GM04503 (cell line): ENCODE data around the gene RNF5.

ENCODE experiments used
- DNase-seq: peaks from one replicate; pipeline ENCODE4 v3.0.0-alpha.2; 2012; ENCODE audit warnings: low read depth

The RNF5 gene

DNA sequence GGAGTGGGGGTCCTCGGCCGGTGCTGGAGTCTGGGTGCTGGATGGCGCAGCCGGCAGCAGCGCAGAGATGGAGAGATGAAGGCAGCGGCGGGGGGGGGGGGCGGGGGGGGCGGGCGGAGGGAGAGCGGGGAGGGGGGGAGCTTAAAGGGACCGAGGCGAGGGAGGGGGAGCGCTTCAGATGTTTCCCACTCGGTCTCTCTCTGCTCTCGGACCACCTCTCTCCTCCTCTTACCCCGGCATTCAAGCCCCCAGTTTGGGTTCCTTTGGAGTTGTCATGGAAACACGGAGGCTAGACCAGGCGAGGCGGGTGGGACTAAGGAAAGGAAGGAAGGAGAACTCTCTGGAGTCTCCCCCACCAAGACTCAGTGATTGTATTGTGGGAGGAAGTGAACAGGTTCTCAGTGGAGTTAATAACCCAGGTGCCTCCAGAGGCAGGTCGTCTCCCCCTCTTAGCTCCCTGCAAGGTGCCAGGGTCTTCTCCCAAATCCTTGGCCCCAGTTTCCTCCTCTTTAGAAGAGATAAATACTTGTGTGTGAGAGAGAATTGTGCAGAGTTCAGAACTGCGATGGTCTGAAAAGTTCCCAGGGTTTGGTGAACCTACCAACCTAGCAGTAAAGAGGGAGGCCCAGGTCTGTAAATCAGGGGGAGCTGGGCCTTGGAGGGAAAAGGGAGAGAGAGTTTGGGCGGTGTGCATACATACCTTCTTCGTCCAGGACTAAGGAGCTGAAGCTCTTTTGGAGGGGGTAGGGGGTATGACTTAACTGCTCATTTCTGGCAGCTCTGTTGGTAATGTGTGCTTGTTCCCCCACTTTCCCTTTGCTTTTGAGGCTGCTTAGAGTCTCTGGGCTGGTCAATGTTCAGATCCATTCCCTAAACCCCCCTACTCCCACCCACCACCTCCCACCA is 26.1 kb upstream of the RNF5 start, which contains the start of gene PRRT1:
TSS of gene PRRT1 (minus strand) at position 77 of the 906 bp plus-strand sequence. CDS start 112 bp downstream, outside the sequence.
- no peak for DNase-seq

DNA sequence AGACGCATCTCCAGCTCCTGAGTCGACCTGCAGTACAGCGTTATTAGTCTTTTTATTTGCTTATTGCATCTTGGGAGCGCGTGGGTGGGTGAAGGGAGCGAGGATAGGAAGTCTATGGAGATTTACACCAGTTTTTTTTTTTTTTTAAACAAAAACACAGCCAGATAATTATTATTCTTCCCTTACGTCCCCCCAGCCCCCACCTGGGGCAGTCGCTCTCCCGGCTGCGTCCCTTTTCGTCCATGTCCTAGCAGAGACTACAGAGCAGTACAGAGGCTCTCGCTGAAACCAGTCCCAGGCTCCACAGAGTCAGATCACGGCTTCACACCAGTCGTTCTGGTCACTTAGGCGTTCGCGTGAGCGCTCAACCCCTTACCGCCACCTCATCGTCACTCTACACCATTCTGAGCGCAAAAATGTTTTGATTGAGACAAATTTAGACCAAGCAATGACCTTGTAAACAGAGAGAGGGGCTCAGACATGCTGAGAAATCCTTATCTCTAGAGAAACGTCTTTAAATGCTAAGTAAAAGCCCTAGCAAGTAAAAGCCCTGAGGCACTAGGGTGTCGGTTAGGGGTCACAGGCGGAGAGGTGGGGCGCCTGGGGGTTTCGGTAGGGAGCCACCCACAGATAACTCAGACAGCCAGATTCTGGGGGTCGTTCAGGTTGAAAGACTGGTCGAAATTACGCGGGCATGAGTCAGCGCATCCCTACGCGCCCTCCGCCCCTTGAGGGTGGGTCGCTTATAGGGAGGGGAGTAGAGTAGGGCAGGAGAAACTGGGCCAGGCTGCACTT is 25.2 kb upstream of the RNF5 start:
- no peak for DNase-seq

DNA sequence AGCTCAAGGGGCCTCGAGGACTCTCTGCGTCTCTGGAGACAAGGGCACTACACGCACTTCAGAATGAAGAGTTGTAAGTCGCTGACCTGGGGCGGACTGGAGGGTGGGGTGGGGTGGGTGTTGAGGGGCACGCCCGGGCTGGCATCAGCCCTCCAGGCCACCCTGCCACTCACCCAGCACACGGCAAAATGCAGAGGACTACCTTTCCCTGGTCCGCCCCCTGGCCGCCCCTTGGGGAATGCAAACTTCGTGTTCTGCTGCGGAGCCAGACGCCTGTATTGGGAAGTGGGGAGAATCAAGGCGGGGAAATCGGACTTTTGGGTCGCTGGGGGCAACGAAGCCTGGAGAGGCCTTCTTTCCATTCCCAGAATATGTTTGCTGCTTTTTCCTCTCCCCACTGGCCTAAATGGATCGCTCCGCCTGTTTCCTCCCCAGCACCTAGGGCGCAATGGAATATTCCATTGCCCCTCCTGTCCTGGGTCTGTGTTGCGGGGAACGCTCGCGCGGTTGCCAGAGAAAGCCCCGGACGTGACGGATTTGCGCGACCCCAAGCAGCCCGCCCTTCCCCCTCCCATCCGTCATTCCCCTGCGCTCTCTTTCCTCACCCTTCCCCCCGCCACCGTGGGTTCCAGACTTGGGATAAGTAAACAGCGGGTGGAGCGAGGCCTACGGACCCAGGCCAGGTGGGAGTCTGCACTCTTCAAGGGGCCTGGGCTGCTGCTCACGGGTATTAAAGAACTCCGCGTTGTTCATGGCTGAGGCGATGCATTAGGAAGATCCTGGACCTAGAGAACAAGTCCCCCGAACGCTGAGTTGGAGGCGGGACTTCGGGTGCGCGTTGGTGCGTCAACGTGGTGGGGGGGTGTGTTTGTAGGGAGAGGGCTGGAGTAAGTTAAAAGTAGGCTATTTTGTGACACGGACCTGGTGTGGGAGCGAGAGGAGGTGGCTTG is 24.4 kb upstream of the RNF5 start, which contains the start of gene PPT2:
TSS of gene PPT2 (plus strand) at position 578 of the 950 bp plus-strand sequence. CDS start 454 bp downstream, outside the sequence.
- peak; percentile 41 for DNase-seq

DNA sequence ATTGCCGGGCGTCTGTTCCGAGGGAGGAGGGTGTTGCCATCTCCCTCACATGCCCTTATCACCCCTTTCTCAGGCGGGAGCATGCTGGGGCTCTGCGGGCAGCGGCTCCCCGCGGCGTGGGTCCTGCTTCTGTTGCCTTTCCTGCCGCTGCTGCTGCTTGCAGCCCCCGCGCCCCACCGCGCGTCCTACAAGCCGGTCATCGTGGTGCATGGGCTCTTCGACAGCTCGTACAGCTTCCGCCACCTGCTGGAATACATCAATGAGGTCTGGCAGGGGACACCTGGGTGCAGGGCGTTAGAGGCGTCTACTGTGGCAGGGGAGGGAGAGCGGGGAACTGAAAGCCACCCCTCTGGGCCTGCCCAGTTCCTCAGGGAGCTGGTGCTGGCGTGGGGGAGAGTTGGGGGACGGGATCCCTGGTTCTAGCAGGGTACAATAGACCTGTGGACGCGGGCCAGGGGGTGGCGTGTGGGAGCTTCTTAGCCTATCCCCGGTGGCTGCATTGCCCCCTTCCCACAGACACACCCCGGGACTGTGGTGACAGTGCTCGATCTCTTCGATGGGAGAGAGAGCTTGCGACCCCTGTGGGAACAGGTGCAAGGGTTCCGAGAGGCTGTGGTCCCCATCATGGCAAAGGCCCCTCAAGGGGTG is 23.6 kb upstream of the RNF5 start:
- DNase-seq = no peak

DNA sequence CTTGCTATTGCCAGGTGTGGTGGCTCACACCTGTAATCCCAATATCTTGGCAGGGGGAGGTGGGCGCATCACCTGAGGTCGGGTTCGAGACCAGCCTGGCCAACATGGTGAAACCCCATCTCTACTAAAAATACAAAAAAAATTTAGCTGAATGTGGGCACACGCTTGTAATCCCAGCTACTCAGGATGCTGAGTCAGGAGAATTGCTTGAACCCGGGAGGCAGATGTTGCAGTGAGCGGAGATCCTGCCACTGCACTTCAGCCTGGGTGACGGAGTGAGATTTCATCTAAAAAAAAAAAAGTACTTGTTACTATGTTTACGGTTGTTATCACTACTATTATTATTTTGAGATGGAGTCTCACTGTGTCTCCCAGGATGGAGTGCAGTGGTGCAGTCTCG is 21.3 kb upstream of the RNF5 start:
- no peak for DNase-seq

DNA sequence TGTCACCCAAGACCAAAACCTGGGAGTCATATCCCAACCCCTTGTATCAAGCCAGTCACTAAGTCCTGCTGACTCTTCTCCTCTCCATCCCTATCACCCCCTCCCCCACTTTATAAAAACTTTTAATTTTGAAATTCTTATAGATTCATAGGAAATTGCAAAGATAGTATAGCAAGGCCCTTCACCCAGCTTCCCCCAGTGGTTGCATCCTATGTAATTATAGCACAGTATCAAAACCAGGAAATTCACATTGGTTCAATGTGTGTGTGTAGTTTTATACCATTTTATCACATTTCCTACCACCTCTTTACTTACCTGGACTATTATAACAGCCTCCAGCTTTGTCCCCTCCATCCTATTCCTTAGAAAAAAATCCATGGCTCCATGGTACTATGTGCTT is 20.2 kb upstream of the RNF5 start:
- no peak for DNase-seq

DNA sequence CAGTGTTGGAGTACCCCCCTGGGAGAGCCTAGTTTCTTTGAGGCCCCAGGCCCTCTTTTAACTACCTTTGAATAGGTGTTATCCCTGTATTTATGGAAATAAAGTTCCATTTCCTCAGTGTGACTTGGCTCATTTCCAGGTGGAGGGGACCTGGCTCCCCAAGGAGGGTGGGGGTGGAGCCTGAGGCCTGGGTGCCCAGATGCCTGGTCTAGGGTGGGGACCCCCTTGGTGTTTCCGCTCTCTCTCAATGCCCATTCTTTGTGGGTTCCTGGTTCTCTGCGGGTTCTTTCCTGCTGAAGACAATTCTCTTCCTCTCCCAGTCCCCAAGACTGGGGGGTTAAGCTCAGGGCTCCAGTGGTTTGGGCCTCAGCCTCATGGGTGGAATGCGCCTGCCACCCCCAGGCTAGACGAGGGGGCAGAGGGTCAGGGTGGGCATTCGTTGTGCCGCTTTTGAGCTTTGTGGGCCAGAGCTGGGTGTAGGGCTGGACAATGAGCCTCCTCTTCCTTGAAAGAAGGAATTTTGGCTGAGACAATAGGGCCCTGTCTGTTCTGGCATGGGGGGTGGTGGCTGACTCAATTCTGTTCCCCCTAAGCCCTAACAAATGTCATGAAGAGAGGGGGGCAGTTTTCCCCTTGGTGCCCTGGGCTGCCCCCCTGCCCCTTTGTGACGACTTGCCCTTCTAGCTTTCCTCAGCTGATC is 14.5 kb upstream of the RNF5 start:
- DNase-seq = no peak

DNA sequence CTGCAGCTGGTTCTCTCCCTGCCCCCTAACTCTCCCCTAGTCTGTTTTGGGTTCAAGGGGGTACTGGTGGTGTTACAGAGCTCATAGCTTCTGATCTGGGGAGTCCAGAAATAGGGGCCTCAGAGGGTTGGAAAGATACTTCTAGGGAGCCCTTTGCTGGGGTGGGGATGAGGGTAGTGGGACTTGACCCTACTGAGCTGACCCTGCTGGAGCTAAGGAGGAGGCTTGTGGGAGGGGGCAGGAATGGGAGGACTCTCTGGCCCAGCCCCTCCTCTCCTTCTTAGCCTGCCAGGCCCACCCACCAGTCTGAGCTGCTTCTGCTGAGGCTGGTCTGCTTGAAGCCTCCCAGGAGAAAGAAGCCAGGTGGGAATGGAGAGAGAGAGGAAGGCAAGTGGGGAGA is 13.9 kb upstream of the RNF5 start, which contains the start of gene EGFL8:
TSS of gene EGFL8 (plus strand) at position 301 of the 400 bp plus-strand sequence. CDS start 1,571 bp downstream, outside the sequence.
- DNase-seq = no peak

DNA sequence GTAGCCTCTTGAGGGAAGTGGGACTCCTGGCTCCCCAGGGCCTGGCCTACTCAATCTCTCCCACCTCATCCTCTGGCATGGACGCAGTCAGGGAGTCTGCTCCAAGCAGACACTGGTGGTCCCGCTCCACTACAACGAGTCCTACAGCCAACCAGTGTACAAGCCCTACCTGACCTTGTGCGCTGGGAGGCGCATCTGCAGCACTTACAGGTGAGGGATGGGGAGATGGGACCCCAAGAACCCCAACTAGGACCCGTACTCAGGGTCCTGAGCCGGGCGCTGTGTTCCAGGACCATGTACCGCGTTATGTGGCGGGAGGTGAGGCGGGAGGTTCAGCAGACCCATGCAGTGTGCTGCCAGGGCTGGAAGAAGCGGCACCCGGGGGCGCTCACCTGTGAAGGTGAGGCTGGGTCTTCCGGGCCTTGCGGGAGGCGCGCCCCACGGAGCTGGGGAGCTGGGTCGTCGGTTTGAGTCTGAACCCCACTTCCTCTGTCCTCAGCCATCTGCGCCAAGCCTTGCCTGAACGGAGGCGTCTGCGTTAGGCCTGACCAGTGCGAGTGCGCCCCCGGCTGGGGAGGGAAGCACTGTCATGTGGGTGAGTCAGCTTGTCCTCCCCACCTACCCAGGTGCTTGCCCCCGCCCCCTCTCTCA is 11.7 kb upstream of the RNF5 start:
- DNase-seq = no peak

DNA sequence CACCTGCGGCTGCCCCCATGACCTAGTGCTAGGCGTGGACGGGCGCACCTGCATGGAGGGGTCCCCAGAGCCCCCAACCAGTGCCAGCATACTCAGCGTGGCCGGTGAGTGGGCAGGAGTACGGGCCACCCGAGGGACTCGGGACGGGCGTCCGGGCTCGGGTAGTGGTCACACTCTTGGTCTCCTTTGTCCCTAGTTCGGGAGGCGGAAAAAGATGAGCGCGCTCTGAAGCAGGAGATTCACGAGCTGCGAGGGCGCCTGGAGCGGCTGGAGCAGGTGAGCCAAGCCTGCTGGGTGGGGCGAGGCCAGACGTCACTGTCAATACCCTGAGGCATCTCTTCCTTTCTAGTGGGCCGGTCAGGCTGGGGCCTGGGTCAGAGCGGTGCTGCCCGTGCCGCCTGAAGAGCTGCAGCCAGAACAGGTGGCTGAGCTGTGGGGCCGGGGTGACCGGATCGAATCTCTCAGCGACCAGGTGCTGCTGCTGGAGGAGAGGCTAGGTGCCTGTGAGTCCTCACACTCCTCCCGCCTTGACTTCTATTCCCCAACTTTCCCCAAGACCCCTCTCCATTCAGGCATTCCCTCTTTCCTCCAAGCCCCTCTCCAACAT is 10.9 kb upstream of the RNF5 start:
- no peak for DNase-seq

DNA sequence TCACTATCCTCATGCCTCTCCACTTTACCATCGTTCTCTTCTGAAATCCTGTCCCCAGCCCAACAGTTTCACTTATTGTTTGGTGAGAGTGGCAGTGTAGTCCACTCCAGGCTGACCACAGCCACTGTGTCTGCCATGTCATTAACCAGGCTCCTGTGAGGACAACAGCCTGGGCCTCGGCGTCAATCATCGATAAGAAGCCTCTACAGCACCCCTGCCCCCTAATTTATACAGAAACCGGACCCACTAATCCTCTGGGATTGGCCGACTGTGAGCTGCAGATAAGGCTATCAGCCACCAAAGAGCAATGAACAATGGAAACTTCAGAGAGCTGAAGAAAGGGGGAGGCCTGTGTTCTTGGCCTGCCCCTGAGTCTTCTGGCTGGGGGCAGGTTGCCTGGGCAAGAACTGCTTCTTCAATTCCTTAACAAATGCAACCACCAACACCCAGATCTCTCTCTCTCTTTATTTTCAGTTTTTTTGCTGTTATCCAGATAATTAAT is 10.4 kb upstream of the RNF5 start:
- DNase-seq = no peak

DNA sequence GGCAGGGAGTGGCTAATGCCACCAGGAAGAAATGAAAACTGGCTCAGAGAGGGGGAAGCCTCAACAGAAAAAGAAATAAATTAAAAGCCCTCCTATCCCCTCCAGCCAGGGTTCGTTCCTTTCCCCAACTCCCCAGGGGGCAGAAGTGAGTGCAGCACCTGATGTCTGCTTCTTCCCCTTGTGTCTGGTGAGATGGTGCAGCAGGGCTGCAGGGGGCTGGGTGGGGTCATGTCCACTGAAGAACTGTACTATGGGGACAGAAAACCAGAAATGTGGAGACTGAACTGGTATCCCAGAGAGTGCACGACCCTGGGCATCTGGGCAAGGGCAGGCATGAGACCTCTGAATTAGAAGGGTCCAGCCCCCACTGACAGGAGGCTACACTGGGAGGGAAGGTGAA is 9.9 kb upstream of the RNF5 start:
- no peak for DNase-seq

DNA sequence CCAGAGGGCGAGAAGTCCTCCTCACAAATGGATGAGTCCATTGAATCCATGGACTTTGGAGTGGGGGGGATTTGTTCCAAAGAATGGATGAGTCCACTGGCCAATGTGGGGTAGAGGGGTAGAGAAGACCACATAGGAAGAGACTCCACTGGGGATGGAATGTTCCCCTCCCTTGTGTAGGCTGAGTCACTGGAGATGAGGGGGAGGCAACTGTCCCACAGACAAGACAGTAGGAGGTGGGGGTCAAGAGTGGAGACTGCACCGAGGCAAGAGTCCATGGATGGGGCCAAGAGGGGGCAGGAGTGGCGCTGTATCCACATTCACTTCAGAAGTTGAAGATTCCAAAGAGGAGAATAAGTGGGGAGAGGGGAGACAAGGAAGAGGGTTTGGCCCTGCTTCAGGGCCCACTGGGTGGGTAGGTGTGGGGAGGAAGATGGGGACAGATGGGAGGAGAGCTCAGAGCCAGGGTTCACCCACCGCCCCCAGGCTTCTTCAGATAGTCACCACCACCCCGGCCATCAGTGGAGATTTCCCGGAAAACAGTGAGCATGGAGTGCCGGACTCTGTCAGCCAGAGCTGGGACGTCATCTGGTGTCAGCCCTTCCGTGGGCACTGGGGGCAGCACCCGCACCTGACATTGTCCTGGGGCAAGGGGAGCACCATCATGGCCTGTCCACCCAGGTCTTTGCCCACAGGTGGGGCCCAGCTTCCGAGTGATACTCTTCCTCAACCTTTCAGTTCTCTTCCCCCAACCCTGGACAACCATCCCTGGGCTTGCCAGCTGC is 9.2 kb upstream of the RNF5 start:
- DNase-seq = no peak

DNA sequence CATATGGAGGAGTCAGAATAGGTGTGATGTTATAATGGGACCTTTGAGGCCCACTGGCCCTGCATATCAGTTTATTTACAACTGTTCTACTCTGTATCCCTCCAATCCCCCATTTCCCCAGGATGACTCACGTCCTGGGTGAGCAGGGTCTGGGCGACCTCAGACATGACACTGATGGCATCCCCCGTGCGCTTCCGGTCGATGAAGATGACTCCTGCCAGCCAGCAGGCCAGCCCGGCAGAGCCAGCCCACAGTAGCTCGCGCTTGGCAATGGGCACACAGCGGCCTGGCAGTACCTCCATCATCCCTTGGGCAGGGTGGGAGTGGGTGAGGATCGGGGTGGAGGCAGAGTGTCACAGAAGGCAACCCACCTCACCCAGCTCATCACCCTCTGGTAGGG is 7.9 kb upstream of the RNF5 start:
- no peak for DNase-seq

DNA sequence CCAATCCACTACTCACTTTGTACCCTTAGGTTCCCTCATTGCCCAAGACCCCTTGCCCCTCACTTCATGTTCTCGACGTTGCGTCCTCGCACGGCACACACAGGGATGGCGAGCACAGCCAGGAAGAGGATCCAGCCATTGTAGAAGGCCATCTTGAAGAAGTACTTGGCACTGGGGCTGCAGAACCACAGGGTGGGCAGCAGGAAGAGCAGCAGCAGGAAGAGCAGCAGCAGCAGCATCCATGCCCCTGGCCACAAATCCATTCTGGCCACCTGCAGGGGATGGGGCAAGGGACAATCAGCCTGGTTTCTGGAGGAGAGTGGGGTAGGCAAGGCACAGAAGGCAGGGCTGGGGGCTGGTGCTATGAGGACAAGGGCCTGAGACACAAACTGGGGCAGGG is 7.0 kb upstream of the RNF5 start:
- DNase-seq = no peak

DNA sequence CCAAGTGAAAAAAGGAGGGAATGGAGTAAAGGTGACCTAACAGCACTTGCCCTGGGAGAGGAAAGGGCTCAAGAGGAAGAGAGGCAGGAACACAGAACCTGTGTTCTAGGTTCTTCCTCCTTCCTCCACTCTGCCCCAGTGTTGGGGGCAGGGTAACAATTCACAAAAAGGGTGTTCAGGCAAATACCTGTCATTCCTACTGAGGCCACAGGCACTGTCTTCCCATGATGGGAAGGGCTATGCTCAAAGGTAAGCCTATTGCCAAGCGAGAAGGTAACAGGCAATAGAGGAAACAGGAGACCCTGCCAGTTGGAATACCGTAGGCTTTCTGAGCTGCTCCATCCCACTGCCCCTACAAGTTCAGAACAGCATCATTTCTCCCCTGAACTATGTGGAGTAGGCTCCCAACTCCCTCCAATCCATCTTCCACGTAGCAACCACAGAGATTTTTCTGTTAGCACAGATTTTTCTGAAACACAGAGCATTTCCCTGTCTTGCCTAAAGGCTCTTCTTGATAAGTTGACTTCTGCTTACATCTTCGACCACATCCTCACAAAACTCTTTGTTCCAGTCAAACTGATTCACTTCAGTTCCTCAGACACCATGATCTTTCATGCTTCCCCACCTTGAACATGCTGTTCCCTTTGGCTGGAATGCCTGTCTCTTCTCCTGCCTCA is 5.0 kb upstream of the RNF5 start:
- no peak for DNase-seq

DNA sequence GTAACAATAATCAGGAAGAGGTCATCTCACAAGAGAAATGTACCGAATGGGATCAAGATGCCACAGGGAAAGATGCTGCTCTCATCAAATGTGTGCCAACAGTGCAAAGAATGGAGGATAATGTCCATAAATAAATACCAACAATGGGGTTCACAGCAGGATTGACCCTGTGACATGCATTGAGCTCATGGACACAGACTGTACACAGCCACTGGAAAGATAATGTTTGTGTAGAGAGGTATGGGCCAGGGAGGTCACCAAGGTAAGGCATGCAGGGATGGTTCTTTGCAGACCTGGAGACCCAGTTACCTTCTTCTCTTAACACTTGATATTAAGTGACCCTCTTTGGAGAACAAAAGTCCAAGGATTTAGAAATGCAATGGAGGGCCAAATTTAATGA is 3.8 kb upstream of the RNF5 start:
- no peak for DNase-seq

DNA sequence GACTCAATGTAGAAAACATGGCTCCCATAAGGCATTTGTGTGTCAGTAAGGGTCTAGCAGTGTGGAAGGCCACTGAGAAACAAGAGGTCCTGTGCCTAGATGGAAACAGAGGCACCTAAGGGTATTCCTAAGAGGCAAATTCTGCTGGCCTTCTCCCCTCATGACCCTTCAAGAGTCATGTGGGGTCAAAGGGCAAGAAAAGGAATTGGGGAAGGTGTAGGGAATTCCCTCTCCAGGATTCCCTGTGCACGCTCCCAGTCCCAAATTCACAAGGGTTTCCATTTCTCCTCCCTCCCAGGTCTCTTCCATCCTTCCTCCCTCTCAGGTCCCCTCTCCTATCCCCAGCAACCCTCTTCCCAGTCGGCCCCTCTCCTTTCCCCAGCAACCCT is 2.9 kb upstream of the RNF5 start:
- no peak for DNase-seq
